ENCODE data around the gene NAPEPLD. TPM values are rescaled to one million over a fixed set of nuclear protein-coding genes. Genes with fewer than 3 reads are reported as not detected.
A peak's percentile ranks its signal among the peaks of the same experiment; 100 is the strongest.

Gene NAPEPLD
- total RNA-seq, 1 experiment from 2014 or later: 7.5 TPM

DNA sequence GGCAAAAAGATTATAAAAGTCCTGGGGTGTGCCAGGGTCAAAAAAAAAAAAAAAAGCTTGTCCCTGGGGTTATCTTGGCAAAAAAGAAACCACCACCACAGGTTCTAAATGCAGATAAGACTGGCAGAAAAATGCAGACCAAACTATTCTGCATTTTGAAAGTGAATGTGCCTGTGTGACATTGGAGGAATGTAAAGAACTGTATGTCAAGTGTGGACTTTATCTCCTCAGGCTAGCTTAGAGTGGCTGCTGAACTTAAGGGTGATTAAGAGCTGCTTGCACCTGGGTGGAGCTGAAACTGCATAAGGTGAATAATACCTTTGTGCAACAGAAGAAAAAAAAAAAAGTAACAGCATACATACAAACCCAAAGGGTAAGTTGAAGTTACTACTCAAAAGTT is 1.3 kb upstream of the NAPEPLD start:
- no peak for TF ChIP-seq NR2C2 (CRISPR knock-in tag; IDR thresholded peaks at IDR 0.05)
- TF ChIP-seq, protein P1, sequence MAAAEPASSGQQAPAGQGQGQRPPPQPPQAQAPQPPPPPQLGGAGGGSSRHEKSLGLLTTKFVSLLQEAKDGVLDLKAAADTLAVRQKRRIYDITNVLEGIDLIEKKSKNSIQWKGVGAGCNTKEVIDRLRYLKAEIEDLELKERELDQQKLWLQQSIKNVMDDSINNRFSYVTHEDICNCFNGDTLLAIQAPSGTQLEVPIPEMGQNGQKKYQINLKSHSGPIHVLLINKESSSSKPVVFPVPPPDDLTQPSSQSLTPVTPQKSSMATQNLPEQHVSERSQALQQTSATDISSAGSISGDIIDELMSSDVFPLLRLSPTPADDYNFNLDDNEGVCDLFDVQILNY (CRISPR knock-in tag; IDR thresholded peaks at IDR 0.05): no peak
- TF ChIP-seq, protein P2, sequence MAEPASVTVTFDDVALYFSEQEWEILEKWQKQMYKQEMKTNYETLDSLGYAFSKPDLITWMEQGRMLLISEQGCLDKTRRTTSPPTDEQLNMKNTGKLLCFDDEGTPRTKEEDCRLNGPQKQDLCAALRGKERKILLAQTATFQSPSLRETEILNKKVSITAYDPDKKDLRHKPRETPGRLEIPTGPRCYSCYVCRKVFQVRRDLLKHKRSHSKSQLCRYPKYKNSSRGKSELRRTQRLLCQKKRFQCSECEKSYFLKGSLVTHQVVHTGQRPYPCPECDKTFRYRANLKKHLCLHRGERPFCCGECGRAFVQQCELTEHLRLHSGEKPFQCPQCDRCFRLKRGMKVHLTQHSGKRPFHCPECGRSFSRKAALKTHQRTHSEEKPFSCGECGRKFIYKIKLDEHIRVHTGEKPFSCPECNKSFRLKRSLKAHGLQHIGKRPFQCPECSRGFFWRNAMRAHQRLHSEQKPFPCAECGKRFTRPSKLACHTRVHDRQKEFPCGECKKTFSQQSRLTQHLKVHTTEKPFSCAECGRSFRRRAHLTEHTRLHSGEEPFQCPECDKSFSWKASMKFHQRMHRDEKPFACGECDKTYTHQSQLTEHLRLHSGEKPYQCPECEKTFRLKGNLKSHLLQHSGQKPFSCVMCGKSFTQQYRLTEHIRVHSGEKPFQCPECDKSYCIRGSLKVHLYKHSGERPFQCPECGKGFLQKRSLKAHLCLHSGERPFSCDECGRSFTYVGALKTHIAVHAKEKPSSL (CRISPR knock-in tag; conservative IDR thresholded peaks at IDR 0.05): no peak
- TF ChIP-seq, protein P3, sequence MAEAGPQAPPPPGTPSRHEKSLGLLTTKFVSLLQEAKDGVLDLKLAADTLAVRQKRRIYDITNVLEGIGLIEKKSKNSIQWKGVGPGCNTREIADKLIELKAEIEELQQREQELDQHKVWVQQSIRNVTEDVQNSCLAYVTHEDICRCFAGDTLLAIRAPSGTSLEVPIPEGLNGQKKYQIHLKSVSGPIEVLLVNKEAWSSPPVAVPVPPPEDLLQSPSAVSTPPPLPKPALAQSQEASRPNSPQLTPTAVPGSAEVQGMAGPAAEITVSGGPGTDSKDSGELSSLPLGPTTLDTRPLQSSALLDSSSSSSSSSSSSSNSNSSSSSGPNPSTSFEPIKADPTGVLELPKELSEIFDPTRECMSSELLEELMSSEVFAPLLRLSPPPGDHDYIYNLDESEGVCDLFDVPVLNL (CRISPR knock-in tag; IDR thresholded peaks at IDR 0.05; ENCODE audit: borderline replicate concordance, low read depth): no peak
- TF ChIP-seq, protein P4, sequence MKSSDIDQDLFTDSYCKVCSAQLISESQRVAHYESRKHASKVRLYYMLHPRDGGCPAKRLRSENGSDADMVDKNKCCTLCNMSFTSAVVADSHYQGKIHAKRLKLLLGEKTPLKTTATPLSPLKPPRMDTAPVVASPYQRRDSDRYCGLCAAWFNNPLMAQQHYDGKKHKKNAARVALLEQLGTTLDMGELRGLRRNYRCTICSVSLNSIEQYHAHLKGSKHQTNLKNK (CRISPR knock-in tag; IDR thresholded peaks at IDR 0.05): no peak
- TF ChIP-seq, protein P5, sequence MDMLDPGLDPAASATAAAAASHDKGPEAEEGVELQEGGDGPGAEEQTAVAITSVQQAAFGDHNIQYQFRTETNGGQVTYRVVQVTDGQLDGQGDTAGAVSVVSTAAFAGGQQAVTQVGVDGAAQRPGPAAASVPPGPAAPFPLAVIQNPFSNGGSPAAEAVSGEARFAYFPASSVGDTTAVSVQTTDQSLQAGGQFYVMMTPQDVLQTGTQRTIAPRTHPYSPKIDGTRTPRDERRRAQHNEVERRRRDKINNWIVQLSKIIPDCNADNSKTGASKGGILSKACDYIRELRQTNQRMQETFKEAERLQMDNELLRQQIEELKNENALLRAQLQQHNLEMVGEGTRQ (CRISPR knock-in tag; IDR thresholded peaks at IDR 0.05): no peak
- TF ChIP-seq, protein P6, sequence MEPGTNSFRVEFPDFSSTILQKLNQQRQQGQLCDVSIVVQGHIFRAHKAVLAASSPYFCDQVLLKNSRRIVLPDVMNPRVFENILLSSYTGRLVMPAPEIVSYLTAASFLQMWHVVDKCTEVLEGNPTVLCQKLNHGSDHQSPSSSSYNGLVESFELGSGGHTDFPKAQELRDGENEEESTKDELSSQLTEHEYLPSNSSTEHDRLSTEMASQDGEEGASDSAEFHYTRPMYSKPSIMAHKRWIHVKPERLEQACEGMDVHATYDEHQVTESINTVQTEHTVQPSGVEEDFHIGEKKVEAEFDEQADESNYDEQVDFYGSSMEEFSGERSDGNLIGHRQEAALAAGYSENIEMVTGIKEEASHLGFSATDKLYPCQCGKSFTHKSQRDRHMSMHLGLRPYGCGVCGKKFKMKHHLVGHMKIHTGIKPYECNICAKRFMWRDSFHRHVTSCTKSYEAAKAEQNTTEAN (CRISPR knock-in tag; IDR thresholded peaks at IDR 0.05): no peak
- no peak for TF ChIP-seq NFATC4 (CRISPR knock-in tag; IDR thresholded peaks at IDR 0.05)
- no peak for TF ChIP-seq FOXJ3 (CRISPR knock-in tag; IDR thresholded peaks at IDR 0.05; ENCODE audit: borderline replicate concordance)
- no peak for TF ChIP-seq NR3C1 (CRISPR knock-in tag; conservative IDR thresholded peaks at IDR 0.05; ENCODE audit: low read depth)
- no peak for TF ChIP-seq NFE2L1 (CRISPR knock-in tag; IDR thresholded peaks at IDR 0.05)
- TF ChIP-seq, protein P7, sequence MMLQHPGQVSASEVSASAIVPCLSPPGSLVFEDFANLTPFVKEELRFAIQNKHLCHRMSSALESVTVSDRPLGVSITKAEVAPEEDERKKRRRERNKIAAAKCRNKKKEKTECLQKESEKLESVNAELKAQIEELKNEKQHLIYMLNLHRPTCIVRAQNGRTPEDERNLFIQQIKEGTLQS (CRISPR knock-in tag; conservative IDR thresholded peaks at IDR 0.05): no peak
- TF ChIP-seq, protein P8, sequence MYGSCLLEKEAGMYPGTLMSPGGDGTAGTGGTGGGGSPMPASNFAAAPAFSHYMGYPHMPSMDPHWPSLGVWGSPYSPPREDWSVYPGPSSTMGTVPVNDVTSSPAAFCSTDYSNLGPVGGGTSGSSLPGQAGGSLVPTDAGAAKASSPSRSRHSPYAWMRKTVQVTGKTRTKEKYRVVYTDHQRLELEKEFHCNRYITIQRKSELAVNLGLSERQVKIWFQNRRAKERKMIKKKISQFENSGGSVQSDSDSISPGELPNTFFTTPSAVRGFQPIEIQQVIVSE (CRISPR knock-in tag; IDR thresholded peaks at IDR 0.05; ENCODE audit: borderline replicate concordance): no peak
- TF ChIP-seq NFYB (CRISPR knock-in tag; conservative IDR thresholded peaks at IDR 0.05; ENCODE audit: low read depth): no peak
- TF ChIP-seq JUN (CRISPR knock-in tag; IDR thresholded peaks at IDR 0.05): no peak
- TF ChIP-seq FOXK1 (CRISPR knock-in tag; IDR thresholded peaks at IDR 0.05): no peak
- TF ChIP-seq ESRRA (CRISPR knock-in tag; IDR thresholded peaks at IDR 0.05; ENCODE audit: borderline replicate concordance): no peak
- TF ChIP-seq, protein P9, sequence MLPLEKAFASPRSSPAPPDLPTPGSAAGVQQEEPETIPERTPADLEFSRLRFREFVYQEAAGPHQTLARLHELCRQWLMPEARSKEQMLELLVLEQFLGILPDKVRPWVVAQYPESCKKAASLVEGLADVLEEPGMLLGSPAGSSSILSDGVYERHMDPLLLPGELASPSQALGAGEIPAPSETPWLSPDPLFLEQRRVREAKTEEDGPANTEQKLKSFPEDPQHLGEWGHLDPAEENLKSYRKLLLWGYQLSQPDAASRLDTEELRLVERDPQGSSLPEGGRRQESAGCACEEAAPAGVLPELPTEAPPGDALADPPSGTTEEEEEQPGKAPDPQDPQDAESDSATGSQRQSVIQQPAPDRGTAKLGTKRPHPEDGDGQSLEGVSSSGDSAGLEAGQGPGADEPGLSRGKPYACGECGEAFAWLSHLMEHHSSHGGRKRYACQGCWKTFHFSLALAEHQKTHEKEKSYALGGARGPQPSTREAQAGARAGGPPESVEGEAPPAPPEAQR (CRISPR knock-in tag; IDR thresholded peaks at IDR 0.05): no peak
- TF ChIP-seq FOXP1 (CRISPR knock-in tag; IDR thresholded peaks at IDR 0.05; ENCODE audit: borderline replicate concordance): no peak
- ATAC-seq: no peak
- no peak for DNase-seq (ENCODE audit: low spot score)
- peaks cover 22% of the 10 kb centered on the region for H3K27me3 Mint-ChIP-seq (ENCODE audit: low read depth)
- CTCF ChIA-PET: no interaction called here
- H3K36me3 Mint-ChIP-seq: peaks cover 2% of the 10 kb centered on the region
- peaks cover 39% of the 10 kb centered on the region for H3K4me1 Mint-ChIP-seq
- peaks cover 5% of the 10 kb centered on the region; the same call in 1 of the 2 replicates for H3K9me3 Mint-ChIP-seq
- POLR2A ChIA-PET: no interaction called here
- no peak overlapping the region for H3K27ac Mint-ChIP-seq
- peak overlapping the region; percentile 62; the same call in 1 of the 2 replicates for H3K4me3 Mint-ChIP-seq
